Activated CD4-positive, alpha-beta T cell treated with anti-CD3 and anti-CD28 coated beads for 48 hours (primary cell): ENCODE data around the gene C11orf65.
A peak's percentile ranks its signal among the peaks of the same experiment; 100 is the strongest.

Source experiments
- DNase-seq: peaks from one replicate; pipeline ENCODE4 v3.0.0-alpha.2; 2020

The C11orf65 gene, protein sequence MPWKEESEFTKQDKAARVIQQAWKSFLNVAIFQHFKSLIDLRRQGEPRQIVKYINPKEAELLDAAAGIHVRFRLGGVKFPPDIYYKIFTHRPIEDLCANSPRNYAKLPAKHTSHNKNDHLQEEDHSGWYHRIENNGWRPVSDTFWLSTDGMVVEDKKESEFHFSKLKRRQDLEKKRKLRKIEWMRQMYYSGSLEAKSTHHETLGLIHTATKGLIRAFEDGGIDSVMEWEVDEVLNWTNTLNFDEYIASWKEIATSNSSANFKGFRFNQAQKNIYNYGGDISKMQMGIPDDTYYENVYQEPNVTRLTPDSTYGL

GRCh38 chr11:108467091-108467823 is at the start of gene C11orf65:
TSS of gene C11orf65 (minus strand) at chr11:108467529. CDS start at chr11:108461559, 5,970 bp downstream.
- DNase-seq, result peak; percentile 97

DNA sequence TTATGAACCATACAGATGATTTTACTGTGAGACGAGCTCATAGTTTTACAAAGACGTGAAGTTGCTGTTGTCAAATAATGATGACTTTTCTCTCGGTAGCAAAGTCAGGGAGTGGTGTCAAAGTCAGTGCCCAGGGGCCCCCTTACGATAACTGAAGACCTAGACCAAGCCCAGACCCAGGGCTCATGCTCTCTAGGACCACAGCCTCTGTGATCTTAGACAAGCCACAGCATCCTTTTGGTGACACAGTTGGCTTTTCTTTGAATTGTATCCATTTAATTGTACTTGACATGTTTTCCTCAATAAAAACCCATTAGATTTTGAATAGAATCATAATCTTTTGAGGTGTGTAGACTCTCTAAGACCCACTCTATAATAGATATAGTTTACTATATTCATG is 48.8 kb upstream of the C11orf65 start:
- no peak for DNase-seq

GRCh38 chr11:108512708-108513107 is 45.4 kb upstream of the C11orf65 start:
- no peak for DNase-seq

GRCh38 chr11:108511851-108512474 is 44.6 kb upstream of the C11orf65 start:
- DNase-seq, result no peak

DNA sequence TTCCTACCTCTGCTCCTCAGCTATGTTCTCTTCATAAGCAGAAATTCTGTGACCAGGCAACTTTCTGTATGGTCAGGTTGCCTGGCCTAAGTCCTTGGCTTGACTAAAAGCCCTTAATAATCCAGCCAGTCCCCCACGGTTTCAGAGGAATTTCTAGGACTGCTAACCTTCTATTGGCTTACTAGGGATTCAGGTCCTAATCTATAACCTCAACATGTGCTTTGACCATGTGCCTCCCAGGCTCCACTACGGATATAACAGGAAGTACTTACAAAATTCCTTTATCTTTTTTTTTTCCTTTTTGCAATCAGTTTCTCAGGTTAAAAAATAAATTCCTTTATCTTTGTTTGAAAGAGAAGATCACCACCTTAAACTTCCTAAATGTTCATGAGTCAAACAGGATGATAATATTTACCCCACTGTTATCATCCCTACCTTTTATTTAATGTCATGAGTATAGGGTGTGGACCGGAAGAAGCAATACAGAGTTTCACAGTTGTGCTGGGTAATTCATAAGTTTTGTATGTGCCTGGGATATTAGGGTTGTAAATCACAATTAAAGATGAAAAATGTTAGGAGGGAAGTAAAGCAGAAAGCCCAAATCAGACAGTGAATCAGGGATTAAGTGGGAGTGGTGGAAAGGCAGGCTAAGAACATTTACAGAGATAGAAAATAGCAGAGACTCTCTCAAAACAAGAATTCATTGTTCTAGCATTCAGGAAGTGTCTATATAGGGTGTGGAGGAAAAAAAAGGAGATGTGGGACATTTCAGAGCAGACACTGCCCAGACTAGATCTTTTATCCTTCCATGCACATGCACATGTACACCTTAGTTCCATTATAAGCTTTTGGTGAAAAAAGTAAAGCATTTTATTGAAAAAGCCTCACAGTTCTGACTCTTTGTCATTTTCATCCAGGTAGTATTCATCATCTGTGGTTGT is 41.6 kb upstream of the C11orf65 start:
- DNase-seq, result no peak

DNA sequence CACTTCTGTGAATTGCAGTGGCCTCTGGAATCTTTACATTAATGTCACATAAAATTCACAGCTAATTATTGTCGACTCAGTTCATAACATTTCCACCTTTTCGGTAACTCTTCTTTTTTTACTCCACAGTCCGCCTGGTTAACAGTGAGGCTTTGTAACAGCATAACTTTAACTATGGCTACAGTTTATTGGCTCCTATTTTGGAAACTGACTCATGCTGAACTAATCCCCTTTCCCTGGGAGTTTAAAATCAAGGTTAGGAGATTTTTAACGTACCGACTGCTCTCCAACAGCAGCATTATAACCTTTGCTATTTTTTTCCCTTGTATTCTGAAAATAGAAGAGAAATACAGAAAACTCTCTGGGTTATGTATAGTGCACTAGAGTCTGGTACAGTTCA is 34.1 kb upstream of the C11orf65 start:
- no peak for DNase-seq

DNA sequence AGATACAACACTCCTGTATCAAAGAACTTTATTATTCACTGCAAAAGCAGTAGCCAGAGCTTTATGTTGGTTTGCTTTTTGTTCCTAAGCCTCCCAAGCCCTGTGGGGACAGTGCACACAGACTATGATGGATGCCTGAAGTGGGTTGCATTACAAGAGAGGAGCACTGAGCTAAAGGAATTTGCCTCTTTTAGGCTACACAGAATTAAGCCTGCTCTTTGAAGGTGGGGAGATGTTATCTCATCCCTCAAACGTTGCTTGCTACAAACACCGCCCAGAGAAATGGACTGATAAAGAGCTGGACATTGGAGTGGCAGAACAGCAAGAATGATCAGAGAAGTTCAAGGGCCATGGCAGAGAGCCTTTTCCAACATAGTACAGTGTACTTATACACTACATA is 33.4 kb upstream of the C11orf65 start:
- DNase-seq, result no peak

DNA sequence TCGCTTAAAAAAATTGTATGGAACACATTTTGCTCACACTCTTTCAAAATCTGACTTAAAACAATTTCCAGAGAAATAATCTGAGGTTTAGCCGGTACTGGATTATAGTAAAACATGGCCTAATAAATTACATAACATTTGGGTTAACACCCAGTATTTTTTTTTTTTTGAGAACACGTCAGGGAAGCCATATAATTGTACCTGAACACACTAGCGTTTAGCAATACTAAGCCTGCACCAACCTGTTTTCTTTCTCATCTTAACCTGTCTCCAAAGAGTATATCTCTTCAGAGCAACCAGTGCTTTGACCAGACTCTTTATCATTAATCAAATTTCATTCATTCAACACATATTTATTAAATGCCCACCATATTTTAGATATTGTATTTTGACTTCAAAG is 32.8 kb upstream of the C11orf65 start:
- no peak for DNase-seq

- no peak for DNase-seq
These were observed 31.6 kb upstream of the C11orf65 start for GRCh38 chr11:108498816-108499408.

- DNase-seq, result peak; percentile 57
These were observed 30.9 kb upstream of the C11orf65 start, which contains the start of gene POGLUT3 for GRCh38 chr11:108498046-108498815. TSS of gene POGLUT3 (minus strand) at chr11:108498384. CDS start at chr11:108498366, 18 bp downstream.

GRCh38 chr11:108497317-108498045 is 30.2 kb upstream of the C11orf65 start:
- peak; percentile 84 for DNase-seq

- DNase-seq, result no peak
These were observed 29.4 kb upstream of the C11orf65 start for GRCh38 chr11:108496643-108497256.

GRCh38 chr11:108495326-108495725 is 28.0 kb upstream of the C11orf65 start:
- no peak for DNase-seq

GRCh38 chr11:108494182-108494581 is 26.9 kb upstream of the C11orf65 start:
- no peak for DNase-seq

DNA sequence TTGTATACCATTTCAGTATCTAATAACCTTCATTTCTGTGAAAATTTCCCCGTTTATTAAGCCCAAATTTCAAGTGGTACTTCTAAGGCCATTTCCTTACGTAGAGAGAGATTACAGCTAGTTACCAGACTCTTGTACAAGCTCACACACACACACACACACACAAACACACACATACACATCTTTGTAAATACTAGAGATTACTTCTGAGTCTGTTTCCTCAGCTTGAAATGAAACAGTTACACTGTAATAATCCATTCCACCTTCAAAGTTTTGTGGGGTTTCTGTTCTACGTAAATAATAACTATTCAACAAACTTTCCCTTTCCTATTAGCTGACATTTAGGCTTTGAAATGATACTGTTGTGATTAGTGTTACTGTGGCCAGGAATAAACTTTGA is 24.6 kb upstream of the C11orf65 start:
- no peak for DNase-seq

- DNase-seq, result no peak
These were observed 19.5 kb upstream of the C11orf65 start for GRCh38 chr11:108486828-108487227.

- no peak for DNase-seq
These were observed 19.0 kb upstream of the C11orf65 start for GRCh38 chr11:108486331-108486730.

DNA sequence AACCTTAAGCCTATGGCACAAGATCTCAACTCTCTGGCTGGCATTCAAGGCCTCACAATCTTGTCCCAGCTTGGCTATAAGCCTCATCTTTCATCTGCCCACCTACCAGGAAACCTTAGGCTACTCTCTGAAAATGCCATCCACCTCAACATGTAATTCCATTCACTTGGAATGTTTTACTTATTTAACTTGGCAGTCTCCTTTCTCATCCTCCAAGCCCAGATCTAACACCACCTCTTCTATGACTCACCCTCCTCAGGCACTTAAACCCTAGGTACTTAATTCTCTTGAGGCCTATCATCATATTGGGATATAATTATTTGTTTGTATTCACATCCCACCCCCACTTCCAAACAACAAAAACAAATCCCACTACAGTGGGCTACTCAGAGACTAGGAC is 15.8 kb upstream of the C11orf65 start:
- DNase-seq, result no peak

GRCh38 chr11:108474664-108475463 is 7.5 kb upstream of the C11orf65 start:
- DNase-seq, result no peak
